HG03280 (cell line): ENCODE data around the gene CCDC142.
"Not testable (repeated sequence)": the region's sequence is repeated elsewhere in the genome, so short reads cannot be mapped to it uniquely, and the experiment has no call there.

Source experiments
- ATAC-seq: cut with Tn5 transposase; IDR thresholded peaks from one replicate; pipeline ENCODE4 v1.9.1; 2021; ENCODE audit warnings: mild to moderate bottlenecking, moderate library complexity; ENCODE audit not compliant: unreplicated experiment

CCDC142 gene

DNA sequence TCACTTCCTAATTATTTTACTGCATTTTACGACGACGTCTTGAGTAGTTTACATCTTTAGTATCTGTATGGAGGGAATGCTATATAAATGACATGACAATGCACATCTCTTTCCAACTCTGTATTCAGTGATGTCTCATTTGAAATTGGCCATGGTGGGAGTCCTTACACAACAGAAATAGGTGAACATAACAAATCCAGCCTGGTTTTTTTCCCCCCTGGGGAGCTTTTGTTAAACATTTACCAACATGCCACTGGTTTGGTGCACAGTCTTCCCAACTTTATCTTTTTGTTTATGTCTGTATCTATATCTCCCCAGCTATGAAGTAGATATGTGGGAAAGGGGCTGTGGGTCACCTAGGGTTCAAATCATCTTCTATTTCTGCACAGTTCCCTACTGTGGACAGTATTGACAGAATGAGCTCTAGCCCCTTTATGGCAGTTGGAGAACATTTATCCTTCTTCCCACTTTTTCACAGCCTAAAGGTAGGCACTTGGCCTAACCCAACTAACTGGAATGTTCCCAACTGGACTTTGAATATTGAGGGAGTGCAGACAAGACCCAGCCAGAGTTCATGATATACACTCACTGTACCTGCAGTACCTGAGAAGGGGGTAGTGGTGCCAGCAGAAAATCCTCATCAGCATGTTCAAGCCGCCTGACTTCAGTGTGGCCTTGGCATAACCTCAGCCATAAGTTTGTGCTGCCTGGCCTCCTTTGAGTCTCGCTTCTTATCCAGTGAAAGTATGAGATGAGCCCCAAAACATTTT, 35.4 kb downstream of the CCDC142 start:
- ATAC-seq: no peak

GRCh38 chr2:74444498-74445318, 38.1 kb downstream of the CCDC142 start:
- no peak for ATAC-seq

- not testable (repeated sequence) for ATAC-seq
These were observed 40.1 kb downstream of the CCDC142 start for GRCh38 chr2:74442483-74443297.

DNA sequence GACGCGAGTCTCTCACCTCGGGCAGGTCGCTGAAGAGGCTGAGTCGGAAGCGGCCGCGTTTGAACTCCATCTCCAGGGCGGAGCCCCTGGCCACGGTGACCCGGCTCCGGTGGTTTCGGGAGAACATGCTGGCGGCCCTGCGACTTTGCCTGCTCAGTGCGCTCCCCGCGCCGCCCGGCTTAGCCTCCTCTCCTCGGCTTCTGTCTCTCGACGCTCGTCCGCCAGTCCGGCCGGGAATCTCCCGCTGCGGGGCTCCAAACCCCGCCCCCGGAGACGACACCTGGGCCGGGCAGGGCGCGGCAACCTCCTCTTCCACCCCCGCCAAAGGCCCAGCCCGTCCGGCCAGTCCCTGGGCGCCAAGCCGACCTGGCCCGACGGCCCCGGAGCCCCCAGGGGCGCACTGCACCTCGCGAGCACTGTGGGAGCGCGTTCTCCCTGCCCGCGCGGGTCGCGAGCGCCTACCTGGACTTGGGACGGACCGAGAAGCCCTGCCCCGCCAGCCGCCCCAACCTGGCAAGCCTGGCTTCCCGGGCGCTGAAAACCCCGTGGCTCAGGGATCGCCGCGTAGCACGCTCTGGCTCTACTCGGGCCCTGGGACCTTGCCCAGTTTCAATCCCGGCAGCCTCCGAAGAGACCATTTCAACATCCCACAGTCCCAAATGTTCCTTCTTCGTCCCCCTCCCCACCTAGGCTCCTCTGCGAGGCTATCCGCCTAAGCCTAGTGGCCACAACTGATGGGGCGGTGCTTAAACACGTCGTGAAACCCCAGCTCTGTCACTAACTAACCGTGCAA, 40.9 kb downstream of the CCDC142 start, which contains the start of gene RTKN:
TSS of gene RTKN (minus strand) at position 248 of the 793 bp plus-strand sequence. CDS start at position 127, 121 bp downstream.
- no peak for ATAC-seq

- ATAC-seq: no peak
These were observed 41.6 kb downstream of the CCDC142 start for GRCh38 chr2:74441170-74441689.

- peak; percentile 67 for ATAC-seq
These were observed 42.2 kb downstream of the CCDC142 start for GRCh38 chr2:74440378-74441169.

DNA sequence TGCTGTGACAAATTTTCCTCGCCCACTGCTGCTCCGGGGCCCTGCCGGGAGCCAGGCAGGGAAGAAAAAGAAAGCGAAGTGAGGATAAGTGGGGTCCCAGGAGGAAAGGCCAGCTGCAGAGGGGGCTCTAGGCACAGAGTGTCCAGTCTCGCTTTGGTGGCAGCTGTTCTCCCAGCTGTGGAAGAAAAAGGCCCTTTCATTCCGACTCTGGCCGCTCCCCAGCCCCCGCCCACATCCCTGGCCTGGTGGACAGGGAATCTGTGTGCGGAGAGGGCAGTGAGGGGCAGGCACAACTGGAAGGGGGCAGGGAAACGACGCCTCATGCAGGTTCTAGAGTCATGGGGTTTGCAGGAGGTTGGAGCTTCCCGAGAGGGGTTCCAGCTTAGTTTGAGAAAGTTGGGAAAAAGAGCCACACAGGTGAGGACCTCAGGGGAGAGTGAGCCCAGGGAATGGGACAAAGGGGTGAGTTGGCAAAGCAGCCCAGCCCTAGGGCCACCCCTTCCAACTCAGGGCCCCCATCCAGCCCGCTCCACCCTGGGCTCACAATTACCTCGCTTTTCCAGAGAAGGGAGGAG, 42.9 kb downstream of the CCDC142 start:
- ATAC-seq: no peak

DNA sequence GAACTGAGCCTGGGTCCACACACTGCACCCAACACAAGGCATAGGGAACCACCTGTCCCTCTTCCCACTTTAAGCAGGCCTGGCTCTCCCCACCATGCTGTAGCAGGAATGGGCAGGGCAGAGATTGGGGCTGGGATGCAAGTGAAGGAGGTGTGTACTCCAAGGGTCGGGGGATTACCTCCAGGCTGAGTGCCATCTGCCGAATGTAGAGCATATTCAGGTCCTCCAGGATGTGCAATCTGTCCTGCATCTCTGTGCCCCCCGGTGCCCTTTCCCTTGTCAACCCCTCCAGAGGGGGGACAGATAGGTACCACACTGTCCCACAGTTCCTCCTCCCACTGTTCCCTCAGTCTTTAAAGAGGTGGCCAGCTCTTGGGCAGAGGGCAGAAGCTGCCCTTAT, 43.4 kb downstream of the CCDC142 start:
- no peak for ATAC-seq

- ATAC-seq: no peak
These were observed 44.5 kb downstream of the CCDC142 start for GRCh38 chr2:74438248-74438647.

DNA sequence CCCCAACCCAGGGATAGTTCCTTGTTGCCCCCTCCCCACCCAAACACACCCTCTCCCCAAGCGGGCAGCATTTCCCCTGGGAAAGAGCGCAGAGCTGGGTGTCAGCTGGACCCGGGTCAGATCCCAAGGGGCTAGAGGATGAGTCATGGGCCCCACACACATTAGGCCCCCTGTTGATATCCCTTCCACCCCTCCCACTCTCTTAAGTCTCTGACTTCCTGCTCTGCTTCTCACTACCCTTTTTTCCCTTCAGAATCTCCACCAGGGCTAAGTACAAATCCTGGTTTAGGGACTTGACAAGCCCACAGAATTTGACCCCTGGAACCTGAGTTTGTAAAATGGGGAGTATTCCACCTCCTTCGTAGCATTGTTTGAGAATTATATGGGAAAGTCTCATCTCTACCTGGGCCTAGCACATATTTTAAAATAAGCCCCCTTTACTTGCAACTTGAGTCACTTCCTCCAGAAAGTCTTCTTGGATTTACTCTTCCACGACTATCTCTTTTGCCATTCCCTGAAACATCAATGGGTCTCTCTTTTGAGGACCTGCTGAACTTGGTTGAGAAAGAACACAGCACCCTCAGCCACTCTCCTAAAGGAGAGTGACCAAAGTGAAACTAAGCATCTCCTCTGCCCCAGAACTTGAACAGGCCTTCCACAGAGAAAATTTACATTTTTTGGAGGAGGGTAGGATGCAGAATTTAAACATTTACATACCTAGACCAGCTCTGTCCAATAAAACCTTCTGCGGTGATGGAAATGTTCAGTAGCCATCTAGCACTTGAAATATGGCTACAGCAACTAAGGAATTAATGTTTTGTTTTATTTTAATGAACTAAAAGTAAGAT, 45.7 kb downstream of the CCDC142 start:
- no peak for ATAC-seq

GRCh38 chr2:74436111-74436805, 46.5 kb downstream of the CCDC142 start:
- no peak for ATAC-seq

GRCh38 chr2:74430502-74430901, 52.3 kb downstream of the CCDC142 start:
- ATAC-seq: no peak

DNA sequence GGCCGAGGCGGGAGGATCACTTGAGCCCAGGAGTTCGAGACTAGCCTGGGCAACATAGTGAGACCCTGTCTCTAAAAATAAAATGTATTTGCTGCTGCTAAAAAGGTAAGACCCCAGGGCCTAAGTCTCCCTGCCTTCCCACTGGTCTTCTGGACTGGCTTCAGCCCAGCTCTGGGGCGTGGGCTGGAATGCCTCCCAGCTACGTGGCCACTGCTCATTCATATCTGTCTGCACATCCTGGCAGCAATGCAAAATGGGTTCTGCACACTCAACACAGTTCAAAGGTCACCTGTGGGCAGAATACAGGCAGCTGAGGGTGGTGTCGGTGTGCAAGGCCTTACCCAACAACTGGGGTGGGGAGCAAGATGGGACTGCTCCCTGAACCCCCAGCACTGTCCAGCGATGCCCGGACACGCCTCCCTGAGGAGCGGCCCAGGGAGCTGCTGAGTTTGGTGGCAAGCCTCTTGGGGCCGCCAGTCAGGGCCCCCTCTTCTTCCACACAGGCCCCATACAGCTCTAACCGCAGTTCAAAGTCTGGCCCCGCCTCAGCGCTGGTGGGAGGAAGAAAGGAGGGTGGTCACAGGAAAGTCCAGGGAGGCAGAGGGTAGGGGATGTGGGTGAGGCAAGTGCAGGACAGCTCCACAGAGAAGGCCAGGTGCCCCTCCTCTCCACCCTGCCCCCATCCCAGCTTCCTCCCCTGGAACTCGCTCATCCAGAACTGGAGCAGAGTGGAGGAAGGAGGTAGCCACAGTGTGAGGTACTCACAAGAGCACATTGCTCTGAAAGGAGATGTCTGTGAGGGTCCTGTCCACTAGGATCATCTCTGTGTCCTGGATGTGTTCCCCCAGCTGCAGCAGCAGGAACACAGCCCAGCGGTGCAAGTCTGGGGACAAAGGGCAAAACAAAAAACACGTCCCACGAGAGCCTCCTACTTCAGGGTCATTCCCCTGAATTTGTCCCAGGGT, 53.0 kb downstream of the CCDC142 start:
- no peak for ATAC-seq

GRCh38 chr2:74428675-74429074, 54.1 kb downstream of the CCDC142 start:
- ATAC-seq: no peak

DNA sequence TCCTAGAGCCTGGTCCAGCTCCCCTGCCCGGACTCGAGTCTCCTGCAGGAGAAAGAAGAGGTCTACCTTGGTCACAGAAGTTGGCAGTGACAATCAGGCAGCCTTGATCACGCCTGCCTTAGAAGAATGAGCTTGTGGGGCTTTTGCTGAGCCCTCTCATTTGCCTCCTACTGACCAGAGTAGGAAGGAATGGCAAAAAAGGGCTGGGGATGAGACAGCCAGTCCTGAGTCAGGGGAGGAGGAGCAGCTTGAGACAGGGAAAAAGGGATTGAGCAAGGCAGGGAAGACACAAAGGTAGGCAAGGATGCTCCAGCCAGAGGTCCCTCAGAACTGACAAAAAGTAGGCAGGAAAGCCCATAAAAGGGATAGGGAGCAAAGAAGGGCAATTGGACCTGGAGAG, 55.2 kb downstream of the CCDC142 start:
- ATAC-seq: no peak

DNA sequence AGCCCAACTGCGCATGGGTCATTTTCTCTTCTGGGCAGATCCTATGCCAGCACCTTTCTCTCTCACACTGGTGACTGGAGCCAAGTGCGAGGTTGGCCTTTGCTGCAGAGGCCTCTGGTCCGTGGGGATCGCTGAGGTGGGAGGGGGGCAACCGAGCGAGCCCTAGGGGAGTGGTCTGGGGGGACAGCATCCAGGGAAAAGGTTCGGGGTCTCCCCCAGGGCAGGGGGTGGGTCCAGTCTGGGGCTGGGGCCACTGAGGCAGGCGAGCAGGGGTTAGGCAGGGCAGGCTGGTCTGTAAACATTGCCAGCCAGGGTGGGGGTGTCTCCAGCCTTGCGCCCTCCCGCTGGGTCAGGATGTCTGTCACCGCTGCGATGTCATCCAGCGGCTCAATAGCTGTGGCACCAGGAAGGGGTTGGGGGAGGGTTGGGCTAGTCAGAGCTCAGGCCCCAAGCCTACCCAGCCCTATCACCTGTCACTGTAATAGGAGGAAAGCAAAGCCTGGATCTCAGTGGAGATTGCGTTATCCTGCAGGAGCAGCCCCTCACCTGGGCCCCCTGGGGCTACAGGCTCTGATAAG, 56.5 kb downstream of the CCDC142 start:
- no peak for ATAC-seq
